B cell (primary cell): ENCODE data around the gene RPTOR. TPM values are rescaled to one million over a fixed set of nuclear protein-coding genes. Genes with fewer than 3 reads are reported as not detected.

Source experiments
- ATAC-seq: fragments of 200-7000 bp; cut with Tn5 transposase; one replicate; pipeline ENCODE4 v1.10.0; 2021; ENCODE audit warnings: low read depth, mild to moderate bottlenecking, moderate number of reproducible peaks, moderate library complexity
- CTCF ChIA-PET: fragments of 350-600 bp; sonication (Branson Sonifier 250); formaldehyde crosslinking; loops from one replicate; lab custom pipeline; 2021; ENCODE audit warnings: antibody characterized with exemption, inconsistent platforms; lab: Charles Lee
- POLR2A ChIA-PET: fragments of 350-600 bp; sonication (Branson Sonifier 250); formaldehyde crosslinking; loops from one replicate; lab custom pipeline; 2021; ENCODE audit warnings: antibody characterized with exemption; lab: Charles Lee
- DNase-seq: peaks from one replicate; pipeline ENCODE4 v3.0.0; 2013
- H2AFZ ChIP-seq: 2 replicates; pipeline ENCODE4 v1.6.1; 2012; ENCODE audit warnings: mild to moderate bottlenecking, low read depth, low read length; ENCODE audit not compliant: insufficient read depth, poor library complexity, severe bottlenecking
- H3K27ac ChIP-seq, 2 donors: 1 replicate in 1 of 2; 2 replicates in 1 of 2; pipeline ENCODE4 v1.5.1; 2012 to 2013; ENCODE audit warnings: low read length in 2 of 2, mild to moderate bottlenecking in 2 of 2, moderate library complexity in 1 of 2
- H3K27me3 ChIP-seq, 4 experiments: fragments of 200-600 bp in 1 of 4; sonication (generic) in 1 of 4; replicated peaks in 1 of 4; 1 replicate in 2 of 4; 2 replicates in 2 of 4; pipeline versions ENCODE4 v1.6.1 to v1.7.0; 2013 to 2016; ENCODE audit warnings: low read length in 3 of 4, mild to moderate bottlenecking in 2 of 4, mixed read lengths in 1 of 4, moderate library complexity in 1 of 4; ENCODE audit not compliant: insufficient read depth in 4 of 4, control insufficient read depth in 3 of 4; ENCODE audit errors: control extremely low read depth in 1 of 4
- H3K36me3 ChIP-seq, 2 experiments: replicated peaks in 1 of 2; 1 replicate in 1 of 2; 2 replicates in 1 of 2; pipeline versions ENCODE4 v1.6.1 to v1.7.1; 2013; ENCODE audit warnings: low read length in 1 of 2; ENCODE audit not compliant: insufficient read depth in 2 of 2, control insufficient read depth in 1 of 2; ENCODE audit errors: control extremely low read depth in 1 of 2, extremely low read depth in 1 of 2
- H3K4me1 ChIP-seq, 2 donors: fragments of 200-600 bp in 1 of 2; sonication (generic) in 1 of 2; 1 replicate in 1 of 2; 2 replicates in 1 of 2; pipeline versions ENCODE4 v1.5.1 to v1.6.1; 2013 to 2017; ENCODE audit warnings: low read length in 2 of 2; ENCODE audit not compliant: control insufficient read depth in 2 of 2, insufficient read depth in 2 of 2
- H3K4me2 ChIP-seq: replicated peaks from 2 replicates; pipeline ENCODE3; 2012; ENCODE audit warnings: mild to moderate bottlenecking, low read depth, low read length; ENCODE audit not compliant: poor library complexity, severe bottlenecking
- H3K4me3 ChIP-seq, 5 experiments: fragments of 200-600 bp in 1 of 5; sonication (generic) in 1 of 5; 1 replicate in 3 of 5; 2 replicates in 2 of 5; pipeline versions ENCODE4 v1.5.1 to v1.7.0; 2011 to 2016; ENCODE audit warnings: low read length in 4 of 5, mild to moderate bottlenecking in 4 of 5, low read depth in 2 of 5, control low read depth in 1 of 5, moderate library complexity in 1 of 5; ENCODE audit not compliant: insufficient read depth in 1 of 5; ENCODE audit errors: control extremely low read depth in 1 of 5, extremely low read depth in 1 of 5
- H3K79me2 ChIP-seq: fragments of 200-600 bp; sonication (generic); one replicate; pipeline ENCODE4 v1.6.0; 2016; ENCODE audit warnings: low read length; ENCODE audit not compliant: control insufficient read depth, insufficient read depth
- H3K9ac ChIP-seq: fragments of 200-600 bp; sonication (generic); 2 replicates; pipeline ENCODE4 v1.6.1; 2017; ENCODE audit warnings: mild to moderate bottlenecking, low read length, moderate library complexity
- H3K9me3 ChIP-seq, 3 donors: one replicate each; pipeline versions ENCODE4 v1.6.1 to v1.7.1; 2013; ENCODE audit warnings: low read length in 2 of 3; ENCODE audit not compliant: control insufficient read depth in 2 of 3, insufficient read depth in 1 of 3; ENCODE audit errors: control extremely low read depth in 1 of 3
- H4K20me1 ChIP-seq: 2 replicates; pipeline ENCODE4 v1.6.0; 2012; ENCODE audit warnings: mild to moderate bottlenecking, low read length; ENCODE audit not compliant: insufficient read depth, control insufficient read depth, poor library complexity, severe bottlenecking
- H3K27ac Mint-ChIP-seq: one replicate; pipeline ENCODE4 v1.8.0; 2021; ENCODE audit warnings: mixed read lengths
- H3K27me3 Mint-ChIP-seq: one replicate; pipeline ENCODE4 v1.8.0; 2021; ENCODE audit warnings: mixed read lengths
- H3K4me1 Mint-ChIP-seq: one replicate; pipeline ENCODE4 v1.8.0; 2021; ENCODE audit warnings: mixed read lengths
- H3K4me3 Mint-ChIP-seq: one replicate; pipeline ENCODE4 v1.8.0; 2021; ENCODE audit warnings: mixed read lengths
- H3K9me3 Mint-ChIP-seq: one replicate; pipeline ENCODE4 v1.8.0; 2022; ENCODE audit warnings: mixed read lengths; ENCODE audit not compliant: insufficient read depth
- CTCF ChIP-seq: fragments of 200-600 bp; IDR thresholded peaks from one replicate; pipeline ENCODE4 v1.8.0; 2022; ENCODE audit warnings: antibody characterized with exemption, mild to moderate bottlenecking
- EZH2 ChIP-seq: IDR thresholded peaks from 2 replicates; pipeline ENCODE4 v1.6.1; 2012; ENCODE audit warnings: borderline replicate concordance, low read depth, mild to moderate bottlenecking, moderate library complexity, low read length; ENCODE audit not compliant: insufficient read depth, poor library complexity, severe bottlenecking
- WGBS: methylation state at CpG from one replicate; pipeline ENCODE4 v1.1.5; 2013; ENCODE audit warnings: missing lambda C conversion rate; ENCODE audit not compliant: insufficient coverage; 5-methylcytosine and 5-hydroxymethylcytosine counted together
- intact Hi-C: fragments of 100-400 bp; cut with micrococcal nuclease; formaldehyde crosslinking; loops from one replicate; pipeline ENCODE4 v1.10.0; 2022
- polyA plus RNA-seq: library from polyadenylated mRNA; depleted of rRNA; stranded (reverse); fragments of >200 nt; gene quantifications from 2 replicates; pipeline ENCODE4 v1.2.3, GENCODE V29; 2012
- total RNA-seq, 2 donors: library from RNA; stranded (reverse); fragments of 120-200 nt in 1 of 2; gene quantifications; 1 replicate in 1 of 2; 2 replicates in 1 of 2; pipeline versions ENCODE4 v1.2.3 to v1.2.4, GENCODE V29; 2013 to 2022

RPTOR gene
- total and polyA plus RNA-seq, 2 donors (not counting 1 experiment from before 2014, with no cell fraction given) = 13.4 to 58.8 TPM

- Histone ChIP-seq H3K9ac (no peak overlapping the region), H4K20me1 (no peaks in the 10 kb centered on the region), H3K36me3 (peaks cover 0 to 5% of the 10 kb centered on the region in 2 experiments), H3K27me3 (no peaks in the 10 kb centered on the region), H3K4me1 (peaks cover 0 to 3% of the 10 kb centered on the region in 2 donors), H3K79me2 (peaks cover 27% of the 10 kb centered on the region), H3K27ac (no peak overlapping the region), H3K9me3 (no peaks in the 10 kb centered on the region), H3K4me3 (no peak overlapping the region), H2AFZ (no peak overlapping the region), H3K4me2 (no peak overlapping the region)
- H3K27me3 Mint-ChIP-seq = no peaks in the 10 kb centered on the region
- H3K9me3 Mint-ChIP-seq = no peaks in the 10 kb centered on the region
- no peak overlapping the region for H3K4me3 Mint-ChIP-seq
- ChIA-PET POLR2A (no interaction called here), CTCF (no interaction called here)
- ATAC-seq (no peak), DNase-seq (no peak)
- TF ChIP-seq CTCF (no peak), EZH2 (no peak)
- WGBS = 94% methylated on average over 10 of the region's 10 CpGs
- peaks cover 4% of the 10 kb centered on the region for H3K4me1 Mint-ChIP-seq
- intact Hi-C loops = no loop called here
- H3K27ac Mint-ChIP-seq = no peak overlapping the region
Observed at GRCh38 chr17:80817861-80818260, 273.2 kb downstream of the RPTOR start.

GRCh38 chr17:80818871-80819270, 274.2 kb downstream of the RPTOR start:
- intact Hi-C loops = no loop called here
- Histone ChIP-seq H3K4me1 (peaks cover 0 to 3% of the 10 kb centered on the region in 2 donors), H4K20me1 (no peaks in the 10 kb centered on the region), H3K4me3 (no peak overlapping the region), H3K36me3 (peaks cover 0 to 14% of the 10 kb centered on the region in 2 experiments), H3K4me2 (no peak overlapping the region), H3K9me3 (no peaks in the 10 kb centered on the region), H3K9ac (no peak overlapping the region), H3K79me2 (peaks cover 27% of the 10 kb centered on the region), H3K27ac (no peak overlapping the region), H3K27me3 (no peaks in the 10 kb centered on the region), H2AFZ (no peak overlapping the region)
- TF ChIP-seq EZH2 (no peak), CTCF (no peak)
- Mint-ChIP-seq H3K27ac (no peak overlapping the region), H3K9me3 (no peaks in the 10 kb centered on the region), H3K27me3 (no peaks in the 10 kb centered on the region), H3K4me3 (no peak overlapping the region), H3K4me1 (peaks cover 4% of the 10 kb centered on the region)
- DNase-seq (no peak), ATAC-seq (no peak)
- 99% methylated on average over 9 of the region's 9 CpGs for WGBS
- CTCF ChIA-PET = interaction anchor here (0.8 kb wide), 1 partner anchor 392 kb away, joined by 3 read pairs; no protein-coding TSS in a partner anchor
- POLR2A ChIA-PET = no interaction called here
